ENCODE measurements around the gene APEX1. TPM values are rescaled to one million over a fixed set of nuclear protein-coding genes. Genes with fewer than 3 reads are reported as not detected.

The APEX1 gene
- total and polyA plus RNA-seq, 4 donors, result 51.1 to 122 (median 75.4) TPM

DNA sequence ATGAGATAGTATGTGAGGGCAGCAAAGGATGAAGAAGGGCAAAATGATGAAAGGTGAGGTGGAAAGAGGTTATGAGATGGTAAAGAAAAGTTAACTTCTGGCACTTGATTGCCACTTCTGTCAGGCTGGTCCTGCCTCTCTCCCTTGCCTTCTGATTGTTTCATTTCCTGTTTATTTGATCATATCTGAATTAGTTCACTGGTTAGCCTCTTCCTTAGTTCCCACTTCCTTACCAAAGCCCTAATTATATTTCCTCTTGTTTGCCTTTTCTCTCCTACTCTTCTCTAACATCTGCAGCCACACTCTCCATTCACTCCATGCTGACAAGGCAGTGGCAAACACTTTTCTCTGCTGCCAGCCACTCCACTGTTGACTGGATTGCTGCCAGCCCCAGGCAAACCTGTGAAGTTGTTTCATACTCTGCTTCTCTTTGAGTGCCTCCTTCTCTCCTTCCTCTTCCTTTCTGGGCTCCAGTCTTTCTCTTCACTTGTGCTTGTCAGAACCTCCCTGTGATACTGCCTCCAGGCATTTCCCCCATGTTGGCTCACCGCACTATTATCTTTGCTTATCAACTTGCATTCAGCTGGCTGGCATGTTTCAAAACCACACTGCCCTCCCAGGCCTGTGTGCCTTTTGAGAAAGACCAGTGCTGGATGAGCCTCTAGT, 22.3 kb downstream of the APEX1 start:
- Histone ChIP-seq H3K36me3 (ENCODE audit: control insufficient read depth in 1 of 2, insufficient read depth in 2 of 2, low read length in 1 of 2) (peaks cover 10 to 13% of the 10 kb centered on the region in 2 donors), H3K4me1 (ENCODE audit: control insufficient read depth in 1 of 2, insufficient read depth in 2 of 2, low read length in 2 of 2) (no peaks in the 10 kb centered on the region), H3K27me3 (ENCODE audit: control insufficient read depth in 1 of 2, insufficient read depth in 2 of 2, low read length in 1 of 2) (no peaks in the 10 kb centered on the region), H3K9me3 (ENCODE audit: control insufficient read depth, low read length) (no peaks in the 10 kb centered on the region), H3K27ac (ENCODE audit: low read depth in 1 of 2, low read length in 2 of 2) (no peak overlapping the region), H3K4me3 (ENCODE audit: low read length in 2 of 2) (no peak overlapping the region)
- no peak for ATAC-seq (ENCODE audit: low FRiP score)
- intact Hi-C loops (cut with DNase I), result loop anchor here in 1 of 2 donors (10.0 kb wide), 1 partner anchor 127 kb away; no protein-coding TSS in a partner anchor
- DNase-seq, result no peak
- 9 to 13% methylated on average over 1 of the region's 1 CpG for WGBS, 2 donors

DNA sequence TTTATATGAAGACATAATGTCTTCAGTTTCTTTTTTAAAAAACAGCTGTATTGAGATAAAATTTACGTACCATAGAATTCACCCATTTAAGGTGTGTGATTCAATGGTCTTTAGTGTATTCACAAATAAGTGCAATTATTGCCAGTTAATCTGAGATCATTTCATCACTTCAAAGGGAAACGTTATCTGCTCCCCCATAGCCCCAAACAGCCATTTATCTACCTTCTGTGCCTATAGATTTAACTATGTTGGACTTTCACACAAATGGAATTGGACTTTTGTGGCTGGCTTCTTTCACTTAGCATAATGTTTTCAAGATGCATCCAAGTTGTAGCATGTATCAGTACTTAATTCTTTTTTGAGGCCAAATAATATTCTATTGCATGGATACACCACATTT, 23.9 kb downstream of the APEX1 start:
- no peaks in the 10 kb centered on the region for H3K9me3 ChIP-seq (ENCODE audit: control insufficient read depth, low read length)
- H3K4me3 ChIP-seq (ENCODE audit: low read length in 2 of 2), result no peak overlapping the region
- no peak for DNase-seq
- no peak overlapping the region for H3K27ac ChIP-seq (ENCODE audit: low read depth in 1 of 2, low read length in 2 of 2)
- H3K27me3 ChIP-seq (ENCODE audit: control insufficient read depth in 1 of 2, insufficient read depth in 2 of 2, low read length in 1 of 2), result no peaks in the 10 kb centered on the region
- ATAC-seq (ENCODE audit: low FRiP score), result no peak
- H3K4me1 ChIP-seq (ENCODE audit: control insufficient read depth in 1 of 2, insufficient read depth in 2 of 2, low read length in 2 of 2), result no peaks in the 10 kb centered on the region
- 91 to 95% methylated on average over 2 of the region's 2 CpGs for WGBS, 2 donors
- intact Hi-C loops (cut with DNase I), result loop anchor here in 1 of 2 donors (10.0 kb wide), 1 partner anchor 126 kb away; no protein-coding TSS in a partner anchor
- peaks cover 9 to 11% of the 10 kb centered on the region in 2 donors for H3K36me3 ChIP-seq (ENCODE audit: control insufficient read depth in 1 of 2, insufficient read depth in 2 of 2, low read length in 1 of 2)

DNA sequence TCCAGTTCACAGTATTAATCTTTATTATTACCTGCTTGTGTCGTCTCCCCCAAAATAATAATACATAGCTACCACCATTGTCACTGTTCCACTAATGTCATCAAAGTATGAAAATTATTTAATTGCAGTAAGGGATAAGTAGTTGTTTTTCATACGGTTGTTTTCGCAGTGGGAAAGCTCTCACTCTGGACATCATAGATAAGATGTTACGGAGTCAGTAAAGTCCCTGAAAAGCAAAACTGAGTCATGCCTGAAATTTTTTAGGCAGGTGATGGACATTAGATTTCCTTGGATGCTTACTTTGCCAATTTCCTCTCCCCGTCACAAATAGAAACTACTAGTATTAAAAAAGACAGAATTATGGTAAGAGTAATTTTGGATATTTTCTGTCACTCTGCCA, 27.4 kb downstream of the APEX1 start:
- H3K36me3 ChIP-seq (ENCODE audit: control insufficient read depth in 1 of 2, insufficient read depth in 2 of 2, low read length in 1 of 2), result no peaks in the 10 kb centered on the region
- no peak overlapping the region for H3K27ac ChIP-seq (ENCODE audit: low read depth in 1 of 2, low read length in 2 of 2)
- ATAC-seq (ENCODE audit: low FRiP score), result no peak
- intact Hi-C loops (cut with DNase I), result no loop called here
- no peaks in the 10 kb centered on the region for H3K4me1 ChIP-seq (ENCODE audit: control insufficient read depth in 1 of 2, insufficient read depth in 2 of 2, low read length in 2 of 2)
- 74 to 75% methylated on average over 5 of the region's 5 CpGs for WGBS, 2 donors
- peaks cover 0 to 1% of the 10 kb centered on the region in 2 donors for H3K27me3 ChIP-seq (ENCODE audit: control insufficient read depth in 1 of 2, insufficient read depth in 2 of 2, low read length in 1 of 2)
- H3K4me3 ChIP-seq (ENCODE audit: low read length in 2 of 2), result no peak overlapping the region
- no peak for DNase-seq
- H3K9me3 ChIP-seq (ENCODE audit: control insufficient read depth, low read length), result no peaks in the 10 kb centered on the region

DNA sequence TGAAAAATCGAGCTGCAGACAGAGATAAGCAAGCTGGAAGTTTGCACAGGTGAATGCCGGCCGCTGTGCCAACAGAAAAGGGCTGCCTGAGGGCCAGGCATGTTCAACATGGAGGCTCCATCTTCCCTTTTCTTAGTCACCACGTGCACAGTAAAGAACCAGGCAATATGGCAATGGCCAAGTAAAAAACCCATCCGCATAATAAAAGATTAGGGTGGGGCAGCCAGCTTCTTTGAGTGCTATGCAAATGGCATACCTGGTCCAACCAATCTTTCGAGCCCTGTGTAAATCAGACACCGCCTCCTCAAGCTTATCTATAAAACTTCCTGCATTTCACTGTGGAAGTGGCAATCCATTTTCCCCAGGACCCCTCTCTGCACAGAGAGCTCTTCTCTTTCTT, 30.9 kb downstream of the APEX1 start:
- ATAC-seq (ENCODE audit: low FRiP score) (no peak), DNase-seq (no peak)
- intact Hi-C loops (cut with DNase I), result no loop called here
- Histone ChIP-seq H3K27me3 (ENCODE audit: control insufficient read depth in 1 of 2, insufficient read depth in 2 of 2, low read length in 1 of 2) (peaks cover 0 to 5% of the 10 kb centered on the region in 2 donors), H3K4me3 (ENCODE audit: low read length in 2 of 2) (no peak overlapping the region), H3K9me3 (ENCODE audit: control insufficient read depth, low read length) (peaks cover 1% of the 10 kb centered on the region), H3K36me3 (ENCODE audit: control insufficient read depth in 1 of 2, insufficient read depth in 2 of 2, low read length in 1 of 2) (no peaks in the 10 kb centered on the region), H3K27ac (ENCODE audit: low read depth in 1 of 2, low read length in 2 of 2) (no peak overlapping the region), H3K4me1 (ENCODE audit: control insufficient read depth in 1 of 2, insufficient read depth in 2 of 2, low read length in 2 of 2) (no peaks in the 10 kb centered on the region)
- WGBS, 2 donors, result 66% methylated on average over 7 of the region's 7 CpGs

DNA sequence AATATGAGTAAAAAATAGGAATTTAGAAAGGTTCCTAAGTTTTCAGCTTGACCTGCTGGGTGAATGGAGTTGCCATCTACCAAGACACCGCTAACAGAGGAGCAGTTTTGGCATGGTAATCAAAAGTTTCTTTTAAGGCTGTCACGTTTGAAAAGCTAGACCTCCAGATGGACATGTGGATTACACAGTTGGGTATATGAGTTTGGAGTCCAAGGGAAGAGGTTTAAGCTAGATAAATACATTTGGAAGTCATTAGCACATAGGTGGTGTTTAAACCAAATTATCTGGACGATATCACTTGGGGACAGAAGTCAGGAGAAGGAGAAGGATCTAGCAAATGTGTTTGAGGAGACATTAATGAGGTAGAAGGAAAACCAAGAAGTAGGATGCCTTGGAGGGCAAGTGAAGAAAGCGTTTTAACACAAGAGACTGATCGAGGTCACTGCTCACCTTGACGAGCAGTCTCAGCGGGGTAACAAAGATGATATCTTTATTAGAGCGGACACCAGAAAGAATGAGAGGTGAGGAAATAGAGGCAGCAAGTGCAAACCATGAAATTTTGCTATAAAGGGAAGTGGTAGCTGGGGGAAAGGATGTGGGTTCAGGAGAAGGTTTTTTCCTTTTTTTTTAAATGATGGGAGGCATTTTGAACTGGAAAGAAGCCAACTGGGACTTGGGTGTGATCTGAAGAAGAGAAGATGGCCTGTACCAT, 31.8 kb downstream of the APEX1 start:
- no peaks in the 10 kb centered on the region for H3K36me3 ChIP-seq (ENCODE audit: control insufficient read depth in 1 of 2, insufficient read depth in 2 of 2, low read length in 1 of 2)
- ATAC-seq (ENCODE audit: low FRiP score) (no peak), DNase-seq (no peak)
- peaks cover 1% of the 10 kb centered on the region for H3K9me3 ChIP-seq (ENCODE audit: control insufficient read depth, low read length)
- H3K27ac ChIP-seq (ENCODE audit: low read depth in 1 of 2, low read length in 2 of 2), result no peak overlapping the region
- H3K27me3 ChIP-seq (ENCODE audit: control insufficient read depth in 1 of 2, insufficient read depth in 2 of 2, low read length in 1 of 2), result peaks cover 0 to 5% of the 10 kb centered on the region in 2 donors
- H3K4me1 ChIP-seq (ENCODE audit: control insufficient read depth in 1 of 2, insufficient read depth in 2 of 2, low read length in 2 of 2), result no peaks in the 10 kb centered on the region
- WGBS, 2 donors, result 76 to 78% methylated on average over 8 of the region's 8 CpGs
- H3K4me3 ChIP-seq (ENCODE audit: low read length in 2 of 2), result no peak overlapping the region
- intact Hi-C loops (cut with DNase I), result no loop called here

DNA sequence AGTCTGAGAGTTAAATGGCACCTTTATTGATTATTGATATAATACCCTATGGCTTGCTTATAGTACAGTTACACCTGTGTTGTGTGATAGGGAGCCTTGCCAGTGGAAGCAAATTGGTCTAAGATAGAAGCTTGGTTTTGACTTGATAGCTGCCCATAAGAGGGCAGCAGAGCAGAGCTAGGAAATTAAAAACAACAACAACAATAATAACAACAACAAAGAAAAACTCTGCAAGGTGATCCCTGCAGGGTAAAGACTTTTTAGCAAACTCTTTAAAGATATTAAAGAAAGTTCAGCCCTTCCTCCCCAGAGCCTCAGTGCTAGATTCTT, 32.3 kb downstream of the APEX1 start:
- Histone ChIP-seq H3K27me3 (ENCODE audit: control insufficient read depth in 1 of 2, insufficient read depth in 2 of 2, low read length in 1 of 2) (peaks cover 0 to 5% of the 10 kb centered on the region in 2 donors), H3K4me1 (ENCODE audit: control insufficient read depth in 1 of 2, insufficient read depth in 2 of 2, low read length in 2 of 2) (no peaks in the 10 kb centered on the region), H3K9me3 (ENCODE audit: control insufficient read depth, low read length) (peaks cover 1% of the 10 kb centered on the region), H3K27ac (ENCODE audit: low read depth in 1 of 2, low read length in 2 of 2) (no peak overlapping the region), H3K4me3 (ENCODE audit: low read length in 2 of 2) (no peak overlapping the region), H3K36me3 (ENCODE audit: control insufficient read depth in 1 of 2, insufficient read depth in 2 of 2, low read length in 1 of 2) (no peaks in the 10 kb centered on the region)
- ATAC-seq (ENCODE audit: low FRiP score), result no peak
- intact Hi-C loops (cut with DNase I), result no loop called here
- no peak for DNase-seq

DNA sequence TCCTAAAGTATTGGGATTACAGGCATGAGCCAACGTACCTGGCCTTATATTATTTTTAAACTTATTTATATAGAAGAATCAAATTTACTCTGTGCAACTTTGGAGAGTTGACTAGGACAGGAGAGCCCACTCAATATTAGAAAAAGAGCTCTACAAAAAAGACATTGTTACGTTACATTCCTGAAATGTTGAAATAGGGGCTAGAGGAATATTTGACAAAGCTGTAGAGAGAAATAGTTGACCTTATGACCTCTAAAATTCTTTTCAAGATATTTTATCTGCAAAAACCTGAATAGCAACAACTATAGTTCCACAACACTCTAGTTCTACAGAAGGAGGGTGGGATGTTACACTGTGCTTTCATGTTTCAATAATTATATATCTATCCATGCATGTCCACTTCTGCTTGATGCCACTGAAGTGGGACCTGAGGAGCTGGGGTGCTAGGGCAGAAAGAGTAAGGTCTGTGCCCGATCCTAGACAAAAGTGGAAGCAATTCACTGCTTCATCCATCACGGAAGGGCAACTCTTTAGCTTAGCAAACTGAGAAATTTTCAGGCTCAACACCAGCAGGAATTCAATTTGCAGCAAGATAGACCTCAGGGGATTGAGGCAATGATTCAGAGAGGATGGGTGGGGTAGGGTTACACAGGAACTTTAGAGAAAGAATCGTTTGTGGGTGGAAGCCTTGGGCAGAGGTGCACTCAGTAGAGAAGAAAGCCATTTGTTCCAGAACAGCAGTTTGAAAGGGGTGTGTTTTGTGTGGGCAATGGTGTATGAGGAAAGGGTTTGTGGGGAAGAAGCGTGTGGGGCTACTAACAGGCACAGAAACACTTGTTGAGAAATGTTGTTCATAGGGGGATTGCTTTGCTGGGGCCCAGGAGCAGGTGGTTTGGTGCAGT, 34.3 kb downstream of the APEX1 start:
- no peaks in the 10 kb centered on the region for H3K4me1 ChIP-seq (ENCODE audit: control insufficient read depth in 1 of 2, insufficient read depth in 2 of 2, low read length in 2 of 2)
- DNase-seq (no peak), ATAC-seq (ENCODE audit: low FRiP score) (no peak)
- peaks cover 1% of the 10 kb centered on the region for H3K9me3 ChIP-seq (ENCODE audit: control insufficient read depth, low read length)
- no peak overlapping the region for H3K27ac ChIP-seq (ENCODE audit: low read depth in 1 of 2, low read length in 2 of 2)
- H3K27me3 ChIP-seq (ENCODE audit: control insufficient read depth in 1 of 2, insufficient read depth in 2 of 2, low read length in 1 of 2), result peaks cover 0 to 5% of the 10 kb centered on the region in 2 donors
- H3K4me3 ChIP-seq (ENCODE audit: low read length in 2 of 2), result no peak overlapping the region
- intact Hi-C loops (cut with DNase I), result no loop called here
- 36 to 51% methylated on average over 6 of the region's 6 CpGs for WGBS, 2 donors
- no peaks in the 10 kb centered on the region for H3K36me3 ChIP-seq (ENCODE audit: control insufficient read depth in 1 of 2, insufficient read depth in 2 of 2, low read length in 1 of 2)

DNA sequence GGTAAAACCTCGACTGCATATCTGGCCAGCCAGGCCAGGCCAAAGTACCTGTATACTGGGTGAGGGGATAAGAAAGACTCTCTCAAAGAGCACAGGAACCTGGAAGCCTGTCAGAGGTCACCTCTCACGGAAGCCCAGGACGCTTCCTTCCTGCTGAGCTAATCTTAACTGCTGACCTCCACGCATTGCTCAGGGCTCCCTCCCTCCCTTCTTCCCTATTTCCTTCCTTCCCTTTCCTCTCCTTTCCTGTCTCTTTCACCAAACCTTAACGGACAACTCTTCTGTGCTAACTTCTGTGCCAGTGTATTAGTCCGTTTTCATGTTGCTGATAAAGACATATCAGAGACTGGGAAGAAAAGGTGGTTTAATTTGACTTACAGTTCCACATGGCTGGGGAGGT, 35.5 kb downstream of the APEX1 start:
- H3K36me3 ChIP-seq (ENCODE audit: control insufficient read depth in 1 of 2, insufficient read depth in 2 of 2, low read length in 1 of 2), result no peaks in the 10 kb centered on the region
- peaks cover 1% of the 10 kb centered on the region for H3K9me3 ChIP-seq (ENCODE audit: control insufficient read depth, low read length)
- no peak overlapping the region for H3K27ac ChIP-seq (ENCODE audit: low read depth in 1 of 2, low read length in 2 of 2)
- DNase-seq (no peak), ATAC-seq (ENCODE audit: low FRiP score) (no peak)
- H3K4me1 ChIP-seq (ENCODE audit: control insufficient read depth in 1 of 2, insufficient read depth in 2 of 2, low read length in 2 of 2), result no peaks in the 10 kb centered on the region
- H3K4me3 ChIP-seq (ENCODE audit: low read length in 2 of 2), result no peak overlapping the region
- H3K27me3 ChIP-seq (ENCODE audit: control insufficient read depth in 1 of 2, insufficient read depth in 2 of 2, low read length in 1 of 2), result peaks cover 0 to 5% of the 10 kb centered on the region in 2 donors
- intact Hi-C loops (cut with DNase I), result no loop called here
- WGBS, 2 donors, result 50 to 51% methylated on average over 6 of the region's 6 CpGs
